Stomach smooth muscle (tissue), 2 donors: Measurements from ENCODE around the gene FBXL7.

Experiments
- H3K27ac ChIP-seq: one replicate; pipeline ENCODE4 v1.7.0; 2013; ENCODE audit warnings: mild to moderate bottlenecking, low read length, inconsistent platforms
- H3K27me3 ChIP-seq, 2 donors: one replicate each; pipeline ENCODE4 v1.7.0; 2013; ENCODE audit warnings: low read length in 2 of 2; ENCODE audit not compliant: insufficient read depth in 2 of 2, control insufficient read depth in 1 of 2
- H3K36me3 ChIP-seq, 2 donors: one replicate each; pipeline ENCODE4 v1.7.0; 2013; ENCODE audit warnings: low read length in 2 of 2; ENCODE audit not compliant: control insufficient read depth in 2 of 2, insufficient read depth in 2 of 2
- H3K4me1 ChIP-seq: one replicate; pipeline ENCODE4 v1.7.0; 2013; ENCODE audit warnings: low read length; ENCODE audit not compliant: control insufficient read depth, insufficient read depth
- H3K4me3 ChIP-seq, 2 donors: one replicate each; pipeline ENCODE4 v1.7.0; 2013; ENCODE audit warnings: low read length in 2 of 2
- H3K9ac ChIP-seq, 2 donors: one replicate each; pipeline ENCODE4 v1.7.0; 2013; ENCODE audit warnings: low read length in 2 of 2, mild to moderate bottlenecking in 1 of 2
- H3K9me3 ChIP-seq, 2 donors: one replicate each; pipeline ENCODE4 v1.7.0; 2013; ENCODE audit warnings: low read length in 2 of 2; ENCODE audit not compliant: control insufficient read depth in 2 of 2
- donor health status: healthy.
- donor health status: Pancreatic carcinoma.

The FBXL7 gene

GRCh38 chr5:15797116-15797515 lies 297.1 kb downstream of the FBXL7 start:
- Histone ChIP-seq H3K4me3 (no peak overlapping the region), H3K4me1 (peaks cover 2% of the 10 kb centered on the region), H3K27me3 (no peaks in the 10 kb centered on the region), H3K9ac (no peak overlapping the region), H3K9me3 (no peaks in the 10 kb centered on the region), H3K27ac (no peak overlapping the region), H3K36me3 (no peaks in the 10 kb centered on the region)

GRCh38 chr5:15798006-15798405 lies 298.0 kb downstream of the FBXL7 start:
- Histone ChIP-seq H3K27ac (no peak overlapping the region), H3K4me1 (peaks cover 2% of the 10 kb centered on the region)

GRCh38 chr5:15799014-15799413 lies 299.0 kb downstream of the FBXL7 start:
- H3K36me3 ChIP-seq = no peaks in the 10 kb centered on the region
- no peaks in the 10 kb centered on the region for H3K4me1 ChIP-seq
- H3K27ac ChIP-seq = no peak overlapping the region

More at GRCh38 chr5:15798006-15798405, 298.0 kb downstream of the FBXL7 start:
- no peaks in the 10 kb centered on the region for H3K36me3 ChIP-seq
- no peak overlapping the region for H3K9ac ChIP-seq
- H3K4me3 ChIP-seq = no peak overlapping the region
- no peaks in the 10 kb centered on the region for H3K9me3 ChIP-seq
- H3K27me3 ChIP-seq = no peaks in the 10 kb centered on the region

GRCh38 chr5:15799612-15800011 lies 299.6 kb downstream of the FBXL7 start:
- Histone ChIP-seq H3K4me1 (no peaks in the 10 kb centered on the region), H3K4me3 (no peak overlapping the region), H3K9me3 (peaks cover 0 to 3% of the 10 kb centered on the region in 2 donors), H3K36me3 (no peaks in the 10 kb centered on the region), H3K27me3 (no peaks in the 10 kb centered on the region), H3K27ac (no peak overlapping the region), H3K9ac (no peak overlapping the region)

More at GRCh38 chr5:15799014-15799413, 299.0 kb downstream of the FBXL7 start:
- no peak overlapping the region for H3K4me3 ChIP-seq
- H3K27me3 ChIP-seq = no peaks in the 10 kb centered on the region
- H3K9me3 ChIP-seq = no peaks in the 10 kb centered on the region
- H3K9ac ChIP-seq = no peak overlapping the region

GRCh38 chr5:15803280-15803679 lies 303.3 kb downstream of the FBXL7 start:
- no peak overlapping the region for H3K27ac ChIP-seq
- H3K36me3 ChIP-seq = no peaks in the 10 kb centered on the region
- peaks cover 0 to 3% of the 10 kb centered on the region in 2 donors for H3K9me3 ChIP-seq
- no peak overlapping the region for H3K4me3 ChIP-seq
- no peaks in the 10 kb centered on the region for H3K27me3 ChIP-seq
- H3K4me1 ChIP-seq = no peaks in the 10 kb centered on the region
- no peak overlapping the region for H3K9ac ChIP-seq

GRCh38 chr5:15806613-15807012 lies 306.6 kb downstream of the FBXL7 start:
- no peak overlapping the region for H3K27ac ChIP-seq
- H3K36me3 ChIP-seq = no peaks in the 10 kb centered on the region
- H3K4me1 ChIP-seq = peaks cover 4% of the 10 kb centered on the region
- H3K4me3 ChIP-seq = no peak overlapping the region
- H3K9ac ChIP-seq = no peak overlapping the region
- H3K9me3 ChIP-seq = peaks cover 0 to 3% of the 10 kb centered on the region in 2 donors
- no peaks in the 10 kb centered on the region for H3K27me3 ChIP-seq

- no peak overlapping the region for H3K27ac ChIP-seq
- H3K9ac ChIP-seq = no peak overlapping the region
- peaks cover 4% of the 10 kb centered on the region for H3K4me1 ChIP-seq
- H3K27me3 ChIP-seq = no peaks in the 10 kb centered on the region
- H3K4me3 ChIP-seq = no peak overlapping the region
- no peaks in the 10 kb centered on the region for H3K36me3 ChIP-seq
- H3K9me3 ChIP-seq = peaks cover 0 to 3% of the 10 kb centered on the region in 2 donors
These were observed 307.3 kb downstream of the FBXL7 start for GRCh38 chr5:15807248-15807647.

- H3K9ac ChIP-seq = no peak overlapping the region
- no peak overlapping the region for H3K27ac ChIP-seq
- peaks cover 0 to 3% of the 10 kb centered on the region in 2 donors for H3K9me3 ChIP-seq
- H3K36me3 ChIP-seq = no peaks in the 10 kb centered on the region
- no peak overlapping the region for H3K4me3 ChIP-seq
- H3K27me3 ChIP-seq = no peaks in the 10 kb centered on the region
- H3K4me1 ChIP-seq = peaks cover 4% of the 10 kb centered on the region
These were observed 307.9 kb downstream of the FBXL7 start for GRCh38 chr5:15807871-15808270.

GRCh38 chr5:15808577-15808976 lies 308.6 kb downstream of the FBXL7 start:
- H3K36me3 ChIP-seq = no peaks in the 10 kb centered on the region
- no peak overlapping the region for H3K27ac ChIP-seq
- peaks cover 4% of the 10 kb centered on the region for H3K4me1 ChIP-seq
- H3K27me3 ChIP-seq = no peaks in the 10 kb centered on the region
- H3K9ac ChIP-seq = no peak overlapping the region
- peaks cover 0 to 3% of the 10 kb centered on the region in 2 donors for H3K9me3 ChIP-seq
- no peak overlapping the region for H3K4me3 ChIP-seq

- Histone ChIP-seq H3K9me3 (no peaks in the 10 kb centered on the region), H3K4me3 (no peak overlapping the region), H3K27me3 (no peaks in the 10 kb centered on the region), H3K4me1 (no peaks in the 10 kb centered on the region), H3K9ac (no peak overlapping the region), H3K36me3 (no peaks in the 10 kb centered on the region), H3K27ac (no peak overlapping the region)
These were observed 319.6 kb downstream of the FBXL7 start for GRCh38 chr5:15819617-15820016.

- Histone ChIP-seq H3K4me1 (no peaks in the 10 kb centered on the region), H3K27ac (no peak overlapping the region), H3K27me3 (no peaks in the 10 kb centered on the region), H3K9ac (no peak overlapping the region), H3K36me3 (no peaks in the 10 kb centered on the region), H3K9me3 (no peaks in the 10 kb centered on the region), H3K4me3 (no peak overlapping the region)
These were observed 321.5 kb downstream of the FBXL7 start for GRCh38 chr5:15821506-15821905.
